RWPE1 (cell line): ENCODE measurements around the gene EPC2.
"Not testable (repeated sequence)": the region's sequence is repeated elsewhere in the genome, so short reads cannot be mapped to it uniquely, and the experiment has no call there.

Experiments
- CTCF ChIA-PET: fragments of 350-600 bp; sonication (Branson Sonifier 250); formaldehyde crosslinking; extraction: SDS; loops from one replicate; lab custom pipeline; 2021; lab: Yijun Ruan, JAX
- POLR2A ChIA-PET: fragments of 400-600 bp; formaldehyde crosslinking; extraction: SDS; loops from one replicate; lab custom pipeline; 2020; ENCODE audit warnings: antibody characterized with exemption; ENCODE audit not compliant: low non-redundant PET; lab: Yijun Ruan, JAX
- DNase-seq: peaks from one replicate; pipeline ENCODE4 v3.0.0; 2012; ENCODE audit warnings: low spot score
- H3K27ac ChIP-seq: fragments of 450-650 bp; 2 replicates; pipeline ENCODE4 v1.5.1; 2017
- TF ChIP-seq, protein P1 (sequence below): fragments of 450-650 bp; conservative IDR thresholded peaks from 2 replicates; pipeline ENCODE4 v1.5.1; 2017; ENCODE audit warnings: low read depth, mild to moderate bottlenecking

EPC2 gene

DNA sequence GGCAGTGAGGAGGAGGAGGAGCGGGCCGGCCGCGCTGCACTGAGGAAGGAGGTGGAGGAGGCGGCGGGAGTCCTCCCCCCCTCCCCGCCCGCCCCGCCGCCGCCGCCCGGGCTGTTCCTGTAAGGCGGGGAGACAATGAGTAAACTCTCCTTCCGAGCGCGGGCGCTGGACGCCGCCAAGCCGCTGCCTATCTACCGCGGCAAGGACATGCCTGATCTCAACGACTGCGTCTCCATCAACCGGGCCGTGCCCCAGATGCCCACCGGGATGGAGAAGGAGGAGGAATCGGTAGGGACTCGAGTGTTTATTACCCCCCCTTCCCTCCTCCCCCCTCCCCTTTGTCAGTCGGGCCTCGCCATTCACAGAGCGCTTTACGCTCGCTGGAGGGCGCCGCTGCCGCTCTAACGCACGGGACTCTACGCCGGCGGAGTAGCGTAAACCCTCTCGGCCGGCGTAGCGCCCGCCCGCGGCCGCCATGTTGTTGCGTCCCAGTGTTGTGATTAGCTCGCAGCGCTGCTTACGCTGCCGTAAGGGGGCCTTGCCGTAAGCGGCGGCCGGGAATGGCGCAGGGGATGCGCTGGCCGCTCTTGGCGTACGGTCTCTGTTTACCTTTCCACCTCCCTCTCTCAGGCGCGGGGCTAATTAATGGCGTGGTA is 460 bp downstream of the EPC2 start:
- peak; percentile 91 for DNase-seq
- peak overlapping the region; percentile 96 for H3K27ac ChIP-seq
- ChIA-PET CTCF (interaction anchor here (0.6 to 0.7 kb wide), 3 partner anchors 36 to 182 kb away, joined by 3 to 5 read pairs (median 3); no protein-coding TSS in a partner anchor), POLR2A (interaction anchor here (0.6 to 0.7 kb wide), 2 partner anchors 193 to 336 kb away, joined by 9 to 12 read pairs; no protein-coding TSS in a partner anchor)
- TF ChIP-seq, protein P1, sequence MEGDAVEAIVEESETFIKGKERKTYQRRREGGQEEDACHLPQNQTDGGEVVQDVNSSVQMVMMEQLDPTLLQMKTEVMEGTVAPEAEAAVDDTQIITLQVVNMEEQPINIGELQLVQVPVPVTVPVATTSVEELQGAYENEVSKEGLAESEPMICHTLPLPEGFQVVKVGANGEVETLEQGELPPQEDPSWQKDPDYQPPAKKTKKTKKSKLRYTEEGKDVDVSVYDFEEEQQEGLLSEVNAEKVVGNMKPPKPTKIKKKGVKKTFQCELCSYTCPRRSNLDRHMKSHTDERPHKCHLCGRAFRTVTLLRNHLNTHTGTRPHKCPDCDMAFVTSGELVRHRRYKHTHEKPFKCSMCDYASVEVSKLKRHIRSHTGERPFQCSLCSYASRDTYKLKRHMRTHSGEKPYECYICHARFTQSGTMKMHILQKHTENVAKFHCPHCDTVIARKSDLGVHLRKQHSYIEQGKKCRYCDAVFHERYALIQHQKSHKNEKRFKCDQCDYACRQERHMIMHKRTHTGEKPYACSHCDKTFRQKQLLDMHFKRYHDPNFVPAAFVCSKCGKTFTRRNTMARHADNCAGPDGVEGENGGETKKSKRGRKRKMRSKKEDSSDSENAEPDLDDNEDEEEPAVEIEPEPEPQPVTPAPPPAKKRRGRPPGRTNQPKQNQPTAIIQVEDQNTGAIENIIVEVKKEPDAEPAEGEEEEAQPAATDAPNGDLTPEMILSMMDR: no peak

GRCh38 chr2:148645539-148646230 is 1.1 kb downstream of the EPC2 start:
- POLR2A ChIA-PET: interaction anchor here (0.6 to 0.7 kb wide), 2 partner anchors 194 to 336 kb away, joined by 9 to 12 read pairs; no protein-coding TSS in a partner anchor
- peak overlapping the region; percentile 96 for H3K27ac ChIP-seq
- TF ChIP-seq, protein P1: no peak
- CTCF ChIA-PET: interaction anchor here (0.6 to 0.7 kb wide), 3 partner anchors 123 to 371 kb away, joined by 3 read pairs; no protein-coding TSS in a partner anchor
- peak; percentile 70 for DNase-seq

DNA sequence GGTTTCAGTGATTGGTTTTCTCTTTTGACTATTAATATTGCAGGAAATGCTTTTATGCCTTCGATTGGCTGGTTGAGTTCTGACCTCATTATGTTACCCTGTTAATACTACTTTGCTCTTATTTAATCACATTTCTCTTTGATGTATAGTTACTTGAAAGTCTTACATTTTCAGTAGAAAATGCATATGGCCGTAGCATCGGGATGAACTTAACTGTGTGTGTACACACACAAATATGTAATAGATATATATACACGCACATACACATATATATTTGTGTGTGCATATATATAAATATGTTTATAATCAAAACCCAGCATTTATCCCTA is 1.6 kb downstream of the EPC2 start:
- no peak overlapping the region for H3K27ac ChIP-seq
- no peak for DNase-seq
- POLR2A ChIA-PET: no interaction called here
- CTCF ChIA-PET: interaction anchor here (0.7 kb wide), 1 partner anchor 371 kb away, joined by 3 read pairs; no protein-coding TSS in a partner anchor
- TF ChIP-seq, protein P1: no peak

- H3K27ac ChIP-seq, DNase-seq, POLR2A ChIA-PET, CTCF ChIA-PET: not testable (repeated sequence)
Measured at GRCh38 chr2:148647711-148648110, 3.2 kb downstream of the EPC2 start.

DNA sequence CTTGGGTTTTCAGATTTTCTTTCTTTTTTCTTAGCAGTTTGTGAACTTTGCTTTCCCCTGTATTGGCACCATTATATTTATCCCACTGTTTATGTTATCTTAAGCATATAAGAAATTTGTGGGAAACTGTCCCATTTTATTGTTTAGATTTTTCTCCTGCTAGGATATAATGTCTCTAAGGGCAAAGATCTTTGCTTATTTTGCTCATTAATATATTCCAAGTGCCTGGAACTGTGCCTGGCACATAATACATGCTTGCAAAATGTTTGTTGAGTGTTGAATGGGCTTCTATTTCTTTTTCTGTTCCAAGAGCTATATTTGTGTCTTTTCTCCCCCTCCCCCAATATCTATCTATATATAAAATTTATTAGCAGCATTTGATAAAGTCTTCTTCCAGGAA is 5.4 kb downstream of the EPC2 start:
- H3K27ac ChIP-seq: no peak overlapping the region
- ChIA-PET POLR2A (no interaction called here), CTCF (no interaction called here)
- TF ChIP-seq, protein P1: no peak
- no peak for DNase-seq

DNA sequence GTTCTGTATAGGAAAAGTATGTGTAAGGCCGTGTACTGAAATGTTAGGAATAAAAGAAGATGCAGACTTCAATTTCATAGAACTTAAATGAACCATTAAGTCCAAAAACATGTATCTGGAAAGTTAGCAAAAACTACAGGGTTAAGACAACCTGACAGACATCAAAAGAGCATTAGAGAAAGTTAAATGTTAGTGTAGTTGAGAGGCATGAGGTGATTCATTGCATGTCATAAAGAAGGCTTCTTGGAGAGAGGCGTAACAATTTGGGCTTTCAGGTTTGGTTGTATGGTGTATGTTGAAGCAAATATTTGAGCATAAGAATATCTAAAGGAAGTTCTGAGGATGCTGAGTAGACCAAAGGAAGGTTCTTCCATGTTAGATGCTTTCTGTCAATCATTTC is 6.3 kb downstream of the EPC2 start:
- CTCF ChIA-PET: no interaction called here
- H3K27ac ChIP-seq: no peak overlapping the region
- POLR2A ChIA-PET: no interaction called here
- DNase-seq: no peak
- TF ChIP-seq, protein P1: no peak
